HG02678 (cell line): Measurements from ENCODE around the gene ALAD.

ENCODE experiments used
- ATAC-seq: cut with Tn5 transposase; IDR thresholded peaks from one replicate; pipeline ENCODE4 v1.9.1; 2021; ENCODE audit warnings: mild to moderate bottlenecking, moderate library complexity; ENCODE audit not compliant: unreplicated experiment

The ALAD gene

GRCh38 chr9:113350107-113350661 is 50.9 kb downstream of the ALAD start:
- ATAC-seq = no peak

DNA sequence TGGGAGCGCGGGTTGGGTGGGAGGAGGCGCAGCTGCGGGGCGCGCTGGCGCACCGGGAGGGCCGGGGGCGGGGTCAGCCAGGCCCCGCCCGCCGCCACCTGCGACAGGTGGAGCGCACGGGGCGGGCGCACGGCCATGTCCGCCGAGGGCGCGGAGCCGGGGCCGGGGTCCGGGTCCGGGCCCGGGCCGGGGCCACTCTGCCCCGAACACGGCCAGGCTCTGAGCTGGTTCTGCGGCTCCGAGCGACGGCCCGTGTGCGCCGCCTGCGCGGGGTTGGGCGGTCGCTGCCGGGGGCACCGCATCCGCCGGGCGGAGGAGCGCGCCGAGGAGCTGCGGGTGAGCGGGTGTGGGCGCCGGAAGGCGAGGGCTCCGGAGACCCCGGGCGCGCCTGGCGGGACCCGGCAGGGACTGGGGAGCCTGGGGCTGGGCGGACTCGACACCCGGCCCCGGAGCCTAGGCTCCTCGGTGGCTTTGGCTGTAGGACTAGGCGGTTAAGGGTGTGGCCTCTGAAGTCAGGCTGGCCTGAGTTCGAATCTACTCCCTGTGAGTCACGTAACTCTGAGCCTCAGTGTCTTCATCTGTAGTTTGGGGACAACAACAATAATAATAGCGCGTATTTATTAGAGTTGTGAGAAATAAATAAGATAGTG is 51.5 kb downstream of the ALAD start, which contains the start of gene BSPRY:
Gene BSPRY (plus strand): TSS at position 97 of the 650 bp plus-strand sequence. CDS start 39 bp downstream, at position 136.
- peak; percentile 42 for ATAC-seq

- ATAC-seq = no peak
Measured at GRCh38 chr9:113349066-113349444, 52.0 kb downstream of the ALAD start.

- no peak for ATAC-seq
Measured at GRCh38 chr9:113348437-113348836, 52.6 kb downstream of the ALAD start.

DNA sequence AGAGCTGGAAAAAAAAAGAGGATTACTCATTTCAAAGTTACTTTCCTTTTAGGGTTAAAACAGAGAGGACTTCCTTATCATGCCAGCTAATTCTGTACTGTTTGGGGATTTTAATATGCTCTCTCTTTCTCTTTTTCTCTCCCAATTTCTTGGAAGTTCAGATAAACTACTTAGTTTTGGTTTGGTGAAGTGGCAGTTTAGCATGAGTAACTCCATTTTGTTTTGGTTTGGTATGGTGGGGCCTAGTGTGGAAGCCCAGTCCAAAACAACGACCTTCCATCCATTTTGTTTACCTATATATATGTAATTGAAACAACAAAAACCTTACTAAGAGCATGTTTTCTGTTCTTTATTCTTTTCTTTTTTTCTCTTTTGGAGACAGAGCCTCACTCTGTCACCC is 55.4 kb downstream of the ALAD start:
- ATAC-seq = no peak

- no peak for ATAC-seq
Measured at GRCh38 chr9:113345190-113345589, 55.9 kb downstream of the ALAD start.

DNA sequence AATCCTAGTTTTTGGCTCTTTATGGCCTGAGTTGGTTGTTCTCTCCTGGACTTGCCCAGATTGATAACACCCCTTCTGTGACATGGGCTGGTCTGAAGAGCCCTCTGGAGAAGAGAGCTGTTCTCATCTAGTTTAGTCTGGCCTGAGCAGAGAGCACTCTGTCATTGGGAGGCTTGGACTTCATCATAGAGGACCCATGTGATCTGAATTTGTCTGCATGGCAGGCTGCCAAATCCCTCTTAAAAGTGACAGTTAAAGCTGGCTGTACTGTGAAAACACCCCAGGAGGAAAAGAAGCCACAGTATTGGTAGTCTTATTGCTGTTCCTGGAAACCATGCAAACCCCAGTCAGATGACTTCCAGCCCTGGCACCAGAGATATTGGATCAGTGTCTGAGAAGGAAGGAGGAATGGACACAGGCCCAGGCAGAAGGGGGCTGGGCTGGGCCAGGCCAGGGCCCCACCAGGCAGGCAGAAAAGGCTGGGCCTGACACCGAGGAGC is 57.3 kb downstream of the ALAD start:
- ATAC-seq = no peak

GRCh38 chr9:113341712-113342410 is 59.2 kb downstream of the ALAD start:
- no peak for ATAC-seq

GRCh38 chr9:113340011-113340699 is 60.9 kb downstream of the ALAD start, which contains the start of gene WDR31:
WDR31 (minus strand) TSS chr9:113340275; CDS start chr9:113332022, 8,253 bp downstream.
- ATAC-seq = peak; percentile 98

DNA sequence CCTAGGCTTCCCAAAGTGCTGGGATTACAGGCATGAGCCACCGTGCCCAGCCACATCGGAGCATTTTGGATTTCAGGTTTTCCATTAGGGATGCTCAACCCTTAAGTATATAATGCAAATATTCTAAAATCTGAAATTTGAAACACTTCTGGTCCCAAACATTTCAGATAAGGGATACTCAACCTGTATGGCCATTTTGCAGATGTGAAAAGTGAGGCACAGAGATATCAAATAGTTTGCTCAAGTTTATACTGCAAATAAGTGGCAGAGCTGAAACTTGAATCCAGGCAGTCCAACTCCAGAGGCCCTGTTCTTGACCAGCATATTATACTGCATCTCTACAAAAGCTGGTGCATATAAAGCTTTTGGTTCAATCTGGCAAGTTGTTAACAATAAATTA is 63.4 kb downstream of the ALAD start:
- ATAC-seq = no peak
